K562 (cell line): ENCODE data around the gene KAT2B. TPM values are rescaled to one million over a fixed set of nuclear protein-coding genes. Genes with fewer than 3 reads are reported as not detected.

Experiments
- CC2D1A ChIP-seq: fragments of 450-650 bp; IDR thresholded peaks from 2 replicates; pipeline ENCODE4 v1.6.1; 2017; ENCODE audit warnings: mild to moderate bottlenecking
- CUX1 ChIP-seq: fragments of 200-800 bp; sonication (Bioruptor generic); IDR thresholded peaks from 2 replicates; pipeline ENCODE4 v1.6.1; 2016; ENCODE audit warnings: missing genetic modification characterization, missing compliant biosample characterization
- GTF2F1 ChIP-seq: IDR thresholded peaks from 2 replicates; pipeline ENCODE4 v1.6.1; 2011; ENCODE audit warnings: low read depth, low read length, improper control_type of control experiment
- MGA ChIP-seq: fragments of 450-650 bp; IDR thresholded peaks from 2 replicates; pipeline ENCODE4 v1.6.1; 2016; ENCODE audit warnings: mild to moderate bottlenecking, moderate library complexity
- NR2C2 ChIP-seq, 2 experiments: fragments of 200-800 bp in 1 of 2; sonication (Bioruptor generic) in 1 of 2; sonication (generic) in 1 of 2; formaldehyde crosslinking in 1 of 2; IDR thresholded peaks; 2 replicates each; pipeline versions ENCODE4 v1.6.1 to v1.8.0; 2016 to 2022; ENCODE audit warnings: mild to moderate bottlenecking in 1 of 2, missing compliant biosample characterization in 1 of 2, missing genetic modification characterization in 1 of 2, missing genetic modification reagents in 1 of 2
- RBBP5 ChIP-seq: fragments of 200-600 bp; sonication (generic); IDR thresholded peaks from 2 replicates; pipeline ENCODE4 v1.6.1; 2012; ENCODE audit warnings: borderline replicate concordance, mild to moderate bottlenecking, low read length, control low read depth, inconsistent platforms; ENCODE audit not compliant: insufficient read depth, poor library complexity, severe bottlenecking
- SAP30 ChIP-seq: fragments of 200-600 bp; sonication (generic); IDR thresholded peaks from 2 replicates; pipeline ENCODE4 v1.6.1; 2012; ENCODE audit warnings: borderline replicate concordance, low read depth, mild to moderate bottlenecking, moderate library complexity, low read length, control low read depth, inconsistent platforms; ENCODE audit not compliant: insufficient read depth, poor library complexity, severe bottlenecking
- ZNF79 ChIP-seq: fragments of 250-450 bp; sonication (Bioruptor Pico); IDR thresholded peaks from 2 replicates; pipeline ENCODE4 v1.4.0; 2020; ENCODE audit warnings: low read depth, mild to moderate bottlenecking, moderate library complexity
- polyA plus RNA-seq, 8 experiments: library from polyadenylated mRNA; depleted of rRNA in 4 of 8; stranded (reverse) in 5 of 8; unstranded in 3 of 8; fragments of >200 nt; fragmentation: Nextera tagmentation in 2 of 8; fragmentation: Illumina TruSeq in 1 of 8; extraction: Ambion mirVana in 2 of 8; extraction: Trizol in 1 of 8; gene quantifications; 2 replicates each; pipeline versions ENCODE4 v1.2.1 to v1.2.3, GENCODE V29; 2011 to 2014; ENCODE audit warnings: inconsistent platforms in 1 of 8, missing spikeins in 1 of 8
- total RNA-seq, 7 experiments: library from RNA; depleted of rRNA in 6 of 7; stranded (reverse); fragments of >200 nt in 6 of 7; fragmentation: Illumina TruSeq in 2 of 7; extraction: Trizol in 2 of 7; gene quantifications; 2 replicates each; pipeline versions ENCODE4 v1.2.1 to v1.2.3, GENCODE V29; 2011 to 2021; ENCODE audit warnings: low replicate concordance in 1 of 7

Gene KAT2B
- total and polyA plus RNA-seq, 9 of the 15 experiments (the other 6 are each of a cell fraction or from before 2014, with no cell fraction given) = 3.3 to 14.9 (median 12.2) TPM

- TF ChIP-seq MGA (peak; percentile 90), GTF2F1 (no peak), CC2D1A (peak; percentile 91), NR2C2 (CRISPR knock-in tag; IDR thresholded peaks at IDR 0.05) (peak; percentile 73; the same call in 1 of the 2 replicates), NR2C2 (tag; IDR thresholded peaks at IDR 0.05) (peak; percentile 73), SAP30 (peak; percentile 100), CUX1 (CRISPR knock-in tag) (no peak), RBBP5 (peak; percentile 94), ZNF79 (CRISPR knock-in tag) (no peak)
These were observed 145.7 kb downstream of the KAT2B start, which contains the start of gene SGO1 (continued) for GRCh38 chr3:20185679-20186599.
